ENCODE data around the gene HOXB7. TPM values are rescaled to one million over a fixed set of nuclear protein-coding genes. Genes with fewer than 3 reads are reported as not detected.

The HOXB7 gene
- total and polyA plus RNA-seq, 2 experiments from 2014 or later, result not detected

DNA sequence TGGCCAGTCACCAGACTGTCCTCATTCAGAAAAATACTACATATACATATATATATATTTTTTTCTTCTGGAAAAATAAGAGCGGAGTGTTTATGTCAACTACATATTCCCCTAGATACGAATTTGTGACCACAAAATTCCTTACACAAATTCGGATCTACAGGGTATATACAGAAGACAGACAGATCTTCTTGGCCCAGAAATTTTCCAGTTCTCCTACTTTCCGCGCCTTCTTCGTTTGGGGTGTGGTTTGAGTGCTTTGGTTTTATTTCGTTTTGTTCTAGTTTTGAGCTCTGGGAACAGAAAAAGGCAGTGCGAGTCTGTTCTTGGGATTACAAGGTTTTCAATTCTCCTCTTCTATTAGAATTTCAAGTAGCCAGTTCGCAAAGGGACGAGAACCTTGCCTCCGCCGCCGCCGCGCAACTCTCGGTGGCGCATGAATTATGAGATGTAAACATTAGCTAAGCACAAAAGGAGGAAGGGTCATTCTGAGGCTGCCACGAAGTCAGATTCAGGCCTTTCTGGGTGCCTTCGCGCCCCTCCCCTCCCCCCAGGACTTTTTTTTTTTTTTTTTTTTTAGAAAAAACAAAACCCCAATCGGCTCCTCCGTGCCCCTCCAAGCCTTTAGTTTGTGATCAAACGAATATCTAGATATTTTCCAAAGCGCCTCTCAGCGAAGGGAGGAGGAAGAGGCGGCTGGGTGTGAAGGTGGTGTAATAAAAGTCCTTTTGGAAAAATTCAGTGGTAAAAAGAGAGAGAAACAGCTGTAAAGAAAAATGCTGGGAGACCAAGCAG, 30.9 kb downstream of the HOXB7 start:
- H3K4me3 ChIP-seq, result no peak overlapping the region
- TF ChIP-seq EZH2 (IDR thresholded peaks at IDR 0.05; ENCODE audit: low read depth, unreplicated experiment), result peak; percentile 96
- TF ChIP-seq, protein P1, sequence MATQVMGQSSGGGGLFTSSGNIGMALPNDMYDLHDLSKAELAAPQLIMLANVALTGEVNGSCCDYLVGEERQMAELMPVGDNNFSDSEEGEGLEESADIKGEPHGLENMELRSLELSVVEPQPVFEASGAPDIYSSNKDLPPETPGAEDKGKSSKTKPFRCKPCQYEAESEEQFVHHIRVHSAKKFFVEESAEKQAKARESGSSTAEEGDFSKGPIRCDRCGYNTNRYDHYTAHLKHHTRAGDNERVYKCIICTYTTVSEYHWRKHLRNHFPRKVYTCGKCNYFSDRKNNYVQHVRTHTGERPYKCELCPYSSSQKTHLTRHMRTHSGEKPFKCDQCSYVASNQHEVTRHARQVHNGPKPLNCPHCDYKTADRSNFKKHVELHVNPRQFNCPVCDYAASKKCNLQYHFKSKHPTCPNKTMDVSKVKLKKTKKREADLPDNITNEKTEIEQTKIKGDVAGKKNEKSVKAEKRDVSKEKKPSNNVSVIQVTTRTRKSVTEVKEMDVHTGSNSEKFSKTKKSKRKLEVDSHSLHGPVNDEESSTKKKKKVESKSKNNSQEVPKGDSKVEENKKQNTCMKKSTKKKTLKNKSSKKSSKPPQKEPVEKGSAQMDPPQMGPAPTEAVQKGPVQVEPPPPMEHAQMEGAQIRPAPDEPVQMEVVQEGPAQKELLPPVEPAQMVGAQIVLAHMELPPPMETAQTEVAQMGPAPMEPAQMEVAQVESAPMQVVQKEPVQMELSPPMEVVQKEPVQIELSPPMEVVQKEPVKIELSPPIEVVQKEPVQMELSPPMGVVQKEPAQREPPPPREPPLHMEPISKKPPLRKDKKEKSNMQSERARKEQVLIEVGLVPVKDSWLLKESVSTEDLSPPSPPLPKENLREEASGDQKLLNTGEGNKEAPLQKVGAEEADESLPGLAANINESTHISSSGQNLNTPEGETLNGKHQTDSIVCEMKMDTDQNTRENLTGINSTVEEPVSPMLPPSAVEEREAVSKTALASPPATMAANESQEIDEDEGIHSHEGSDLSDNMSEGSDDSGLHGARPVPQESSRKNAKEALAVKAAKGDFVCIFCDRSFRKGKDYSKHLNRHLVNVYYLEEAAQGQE (IDR thresholded peaks at IDR 0.05; ENCODE audit: unreplicated experiment), result no peak
- H3K79me2 ChIP-seq (replicated peaks; ENCODE audit: insufficient read depth), result no peaks in the 10 kb centered on the region
- no peak overlapping the region for H3K27ac Mint-ChIP-seq
- ATAC-seq, result no peak
- H3K27me3 Mint-ChIP-seq (ENCODE audit: insufficient read depth, low read depth, poor library complexity), result peaks cover 70% of the 10 kb centered on the region
- H3K27me3 ChIP-seq (ENCODE audit: insufficient read depth), result peaks cover 100% of the 10 kb centered on the region
- H3F3A ChIP-seq (replicated peaks; ENCODE audit: low read depth), result peaks cover 53% of the 10 kb centered on the region
- DNase-seq (ENCODE audit: low spot score), result no peak
- H3K27ac ChIP-seq (ENCODE audit: low read depth), result no peak overlapping the region
- peaks cover 60% of the 10 kb centered on the region for H4K20me1 ChIP-seq (replicated peaks; ENCODE audit: insufficient read depth)
- H3K4me3 Mint-ChIP-seq, result no peak overlapping the region
- peaks cover 29% of the 10 kb centered on the region for H3K4me1 Mint-ChIP-seq
- peaks cover 10% of the 10 kb centered on the region for H3K9me3 Mint-ChIP-seq
- no peaks in the 10 kb centered on the region for H3K36me3 Mint-ChIP-seq (ENCODE audit: low read depth)
- H3K36me3 ChIP-seq (ENCODE audit: insufficient read depth), result no peaks in the 10 kb centered on the region
- H3K4me2 ChIP-seq, result no peak overlapping the region
- H3K4me1 ChIP-seq (ENCODE audit: insufficient read depth), result peaks cover 49% of the 10 kb centered on the region; the same call in 1 of the 2 replicates
- no peak overlapping the region for H2AFZ ChIP-seq
- H3K9me2 ChIP-seq (ENCODE audit: insufficient read depth), result no peaks in the 10 kb centered on the region

DNA sequence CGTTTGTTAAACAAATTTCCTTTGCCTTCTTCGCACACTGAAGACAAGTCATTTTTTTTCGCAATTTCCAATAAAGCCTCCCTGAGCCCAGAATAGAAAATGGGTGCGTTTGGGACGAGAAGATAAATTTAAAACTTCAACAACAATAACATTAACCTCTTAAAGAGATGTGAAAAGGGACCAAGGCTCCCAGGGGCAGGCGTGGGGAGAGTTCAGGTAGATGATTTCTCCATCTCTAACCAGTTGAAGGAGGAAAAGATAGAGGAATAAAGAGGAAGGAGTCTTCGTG, 31.4 kb downstream of the HOXB7 start:
- Histone ChIP-seq H3K4me3 (no peak overlapping the region), H3K79me2 (replicated peaks; ENCODE audit: insufficient read depth) (no peaks in the 10 kb centered on the region), H2AFZ (no peak overlapping the region), H3K27ac (ENCODE audit: low read depth) (no peak overlapping the region), H3K4me2 (no peak overlapping the region), H3K27me3 (ENCODE audit: insufficient read depth) (peaks cover 100% of the 10 kb centered on the region), H3K9me2 (ENCODE audit: insufficient read depth) (no peaks in the 10 kb centered on the region), H3K36me3 (ENCODE audit: insufficient read depth) (no peaks in the 10 kb centered on the region), H4K20me1 (replicated peaks; ENCODE audit: insufficient read depth) (peaks cover 63% of the 10 kb centered on the region), H3K4me1 (ENCODE audit: insufficient read depth) (peaks cover 54% of the 10 kb centered on the region; the same call in 1 of the 2 replicates), H3F3A (replicated peaks; ENCODE audit: low read depth) (peaks cover 58% of the 10 kb centered on the region)
- Mint-ChIP-seq H3K36me3 (ENCODE audit: low read depth) (no peaks in the 10 kb centered on the region), H3K27me3 (ENCODE audit: insufficient read depth, low read depth, poor library complexity) (peaks cover 64% of the 10 kb centered on the region), H3K27ac (no peak overlapping the region), H3K9me3 (peaks cover 10% of the 10 kb centered on the region), H3K4me3 (no peak overlapping the region), H3K4me1 (peaks cover 27% of the 10 kb centered on the region)
- DNase-seq (ENCODE audit: low spot score) (no peak), ATAC-seq (no peak)
- TF ChIP-seq ZNF331 (CRISPR knock-in tag; IDR thresholded peaks at IDR 0.05; ENCODE audit: low read depth) (no peak), NANOG (IDR thresholded peaks at IDR 0.05; ENCODE audit: borderline replicate concordance) (no peak), ZNF114 (CRISPR knock-in tag; IDR thresholded peaks at IDR 0.05) (no peak), JUNB (IDR thresholded peaks at IDR 0.05; ENCODE audit: unreplicated experiment) (no peak), POLR2AphosphoS5 (IDR thresholded peaks at IDR 0.05; ENCODE audit: low read depth) (no peak)
- TF ChIP-seq, protein P1 (IDR thresholded peaks at IDR 0.05; ENCODE audit: unreplicated experiment), result no peak
- TF ChIP-seq, protein P2, sequence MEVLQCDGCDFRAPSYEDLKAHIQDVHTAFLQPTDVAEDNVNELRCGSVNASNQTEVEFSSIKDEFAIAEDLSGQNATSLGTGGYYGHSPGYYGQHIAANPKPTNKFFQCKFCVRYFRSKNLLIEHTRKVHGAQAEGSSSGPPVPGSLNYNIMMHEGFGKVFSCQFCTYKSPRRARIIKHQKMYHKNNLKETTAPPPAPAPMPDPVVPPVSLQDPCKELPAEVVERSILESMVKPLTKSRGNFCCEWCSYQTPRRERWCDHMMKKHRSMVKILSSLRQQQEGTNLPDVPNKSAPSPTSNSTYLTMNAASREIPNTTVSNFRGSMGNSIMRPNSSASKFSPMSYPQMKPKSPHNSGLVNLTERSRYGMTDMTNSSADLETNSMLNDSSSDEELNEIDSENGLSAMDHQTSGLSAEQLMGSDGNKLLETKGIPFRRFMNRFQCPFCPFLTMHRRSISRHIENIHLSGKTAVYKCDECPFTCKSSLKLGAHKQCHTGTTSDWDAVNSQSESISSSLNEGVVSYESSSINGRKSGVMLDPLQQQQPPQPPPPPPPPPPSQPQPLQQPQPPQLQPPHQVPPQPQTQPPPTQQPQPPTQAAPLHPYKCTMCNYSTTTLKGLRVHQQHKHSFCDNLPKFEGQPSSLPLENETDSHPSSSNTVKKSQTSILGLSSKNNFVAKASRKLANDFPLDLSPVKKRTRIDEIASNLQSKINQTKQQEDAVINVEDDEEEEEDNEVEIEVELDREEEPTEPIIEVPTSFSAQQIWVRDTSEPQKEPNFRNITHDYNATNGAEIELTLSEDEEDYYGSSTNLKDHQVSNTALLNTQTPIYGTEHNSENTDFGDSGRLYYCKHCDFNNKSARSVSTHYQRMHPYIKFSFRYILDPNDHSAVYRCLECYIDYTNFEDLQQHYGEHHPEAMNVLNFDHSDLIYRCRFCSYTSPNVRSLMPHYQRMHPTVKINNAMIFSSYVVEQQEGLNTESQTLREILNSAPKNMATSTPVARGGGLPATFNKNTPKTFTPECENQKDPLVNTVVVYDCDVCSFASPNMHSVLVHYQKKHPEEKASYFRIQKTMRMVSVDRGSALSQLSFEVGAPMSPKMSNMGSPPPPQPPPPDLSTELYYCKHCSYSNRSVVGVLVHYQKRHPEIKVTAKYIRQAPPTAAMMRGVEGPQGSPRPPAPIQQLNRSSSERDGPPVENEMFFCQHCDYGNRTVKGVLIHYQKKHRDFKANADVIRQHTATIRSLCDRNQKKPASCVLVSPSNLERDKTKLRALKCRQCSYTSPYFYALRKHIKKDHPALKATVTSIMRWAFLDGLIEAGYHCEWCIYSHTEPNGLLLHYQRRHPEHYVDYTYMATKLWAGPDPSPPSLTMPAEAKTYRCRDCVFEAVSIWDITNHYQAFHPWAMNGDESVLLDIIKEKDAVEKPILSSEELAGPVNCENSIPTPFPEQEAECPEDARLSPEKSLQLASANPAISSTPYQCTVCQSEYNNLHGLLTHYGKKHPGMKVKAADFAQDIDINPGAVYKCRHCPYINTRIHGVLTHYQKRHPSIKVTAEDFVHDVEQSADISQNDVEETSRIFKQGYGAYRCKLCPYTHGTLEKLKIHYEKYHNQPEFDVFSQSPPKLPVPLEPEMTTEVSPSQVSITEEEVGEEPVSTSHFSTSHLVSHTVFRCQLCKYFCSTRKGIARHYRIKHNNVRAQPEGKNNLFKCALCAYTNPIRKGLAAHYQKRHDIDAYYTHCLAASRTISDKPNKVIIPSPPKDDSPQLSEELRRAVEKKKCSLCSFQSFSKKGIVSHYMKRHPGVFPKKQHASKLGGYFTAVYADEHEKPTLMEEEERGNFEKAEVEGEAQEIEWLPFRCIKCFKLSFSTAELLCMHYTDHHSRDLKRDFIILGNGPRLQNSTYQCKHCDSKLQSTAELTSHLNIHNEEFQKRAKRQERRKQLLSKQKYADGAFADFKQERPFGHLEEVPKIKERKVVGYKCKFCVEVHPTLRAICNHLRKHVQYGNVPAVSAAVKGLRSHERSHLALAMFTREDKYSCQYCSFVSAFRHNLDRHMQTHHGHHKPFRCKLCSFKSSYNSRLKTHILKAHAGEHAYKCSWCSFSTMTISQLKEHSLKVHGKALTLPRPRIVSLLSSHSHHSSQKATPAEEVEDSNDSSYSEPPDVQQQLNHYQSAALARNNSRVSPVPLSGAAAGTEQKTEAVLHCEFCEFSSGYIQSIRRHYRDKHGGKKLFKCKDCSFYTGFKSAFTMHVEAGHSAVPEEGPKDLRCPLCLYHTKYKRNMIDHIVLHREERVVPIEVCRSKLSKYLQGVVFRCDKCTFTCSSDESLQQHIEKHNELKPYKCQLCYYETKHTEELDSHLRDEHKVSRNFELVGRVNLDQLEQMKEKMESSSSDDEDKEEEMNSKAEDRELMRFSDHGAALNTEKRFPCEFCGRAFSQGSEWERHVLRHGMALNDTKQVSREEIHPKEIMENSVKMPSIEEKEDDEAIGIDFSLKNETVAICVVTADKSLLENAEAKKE (CRISPR knock-in tag; IDR thresholded peaks at IDR 0.05), result no peak

All from GM23338 (cell line).